SU-DHL-6 (cell line): ENCODE data around the gene SH3BP2.

Source experiments
- H2AFZ ChIP-seq: fragments of 200-600 bp; sonication (generic); 2 replicates; pipeline ENCODE4 v1.6.1; 2014; ENCODE audit warnings: low read depth, mild to moderate bottlenecking, moderate library complexity, mixed read lengths, antibody characterized with exemption, low read length; ENCODE audit not compliant: severe bottlenecking
- H3F3A ChIP-seq: fragments of 200-600 bp; shearing (Covaris generic); 2 replicates; pipeline ENCODE4 v1.6.0; 2016; ENCODE audit warnings: antibody characterized with exemption, mild to moderate bottlenecking; ENCODE audit not compliant: insufficient read depth
- H3K27ac ChIP-seq: fragments of 200-600 bp; sonication (generic); 2 replicates; pipeline ENCODE4 v1.5.1; 2016; ENCODE audit warnings: low read depth, mild to moderate bottlenecking, low read length, moderate library complexity, mixed read lengths
- H3K27me3 ChIP-seq: fragments of 200-600 bp; sonication (generic), shearing (Covaris generic); 2 replicates; pipeline ENCODE4 v1.6.0; 2014; ENCODE audit warnings: mild to moderate bottlenecking, low read length
- H3K36me3 ChIP-seq: fragments of 200-600 bp; sonication (generic); 2 replicates; pipeline ENCODE4 v1.6.1; 2014; ENCODE audit warnings: mild to moderate bottlenecking, low read length, mixed read lengths
- H3K4me2 ChIP-seq: fragments of 300-600, 200-600 bp; shearing (Covaris generic), sonication (generic); 2 replicates; pipeline ENCODE4 v1.6.0; 2014; ENCODE audit warnings: low read length, low read depth, mild to moderate bottlenecking; ENCODE audit not compliant: poor library complexity, severe bottlenecking
- H3K4me3 ChIP-seq: fragments of 200-600 bp; sonication (generic); 2 replicates; pipeline ENCODE4 v1.5.1; 2014; ENCODE audit warnings: antibody characterized with exemption, low read length, mild to moderate bottlenecking, mixed read lengths; ENCODE audit not compliant: insufficient read depth, poor library complexity, severe bottlenecking
- H3K79me2 ChIP-seq: fragments of 200-600 bp; sonication (generic); 2 replicates; pipeline ENCODE4 v1.6.1; 2014; ENCODE audit warnings: mild to moderate bottlenecking, low read length, moderate library complexity; ENCODE audit not compliant: insufficient read depth
- H3K9ac ChIP-seq: fragments of 200-600 bp; sonication (generic); 2 replicates; pipeline ENCODE4 v1.7.0; 2014; ENCODE audit warnings: mild to moderate bottlenecking, low read length
- H3K9me2 ChIP-seq: fragments of 200-600 bp; sonication (generic); replicated peaks from 2 replicates; pipeline ENCODE4 v1.6.1; 2014; ENCODE audit warnings: low read length; ENCODE audit not compliant: insufficient read depth
- H3K9me3 ChIP-seq: fragments of 200-600 bp; sonication (generic); 2 replicates; pipeline ENCODE4 v1.6.1; 2014; ENCODE audit warnings: low read length, mixed read lengths; ENCODE audit not compliant: insufficient read depth
- H4K20me1 ChIP-seq: fragments of 200-600 bp; sonication (generic); 2 replicates; pipeline ENCODE4 v1.6.1; 2014; ENCODE audit warnings: low read depth, mild to moderate bottlenecking, antibody characterized with exemption, low read length, moderate library complexity, mixed read lengths
- EZH2phosphoT487 ChIP-seq: fragments of 200-600 bp; sonication (generic), shearing (Covaris generic); conservative IDR thresholded peaks from 2 replicates; pipeline ENCODE4 v1.6.1; 2018; ENCODE audit warnings: mild to moderate bottlenecking, antibody characterized with exemption, low read length, moderate library complexity, mixed read lengths
- TF ChIP-seq, protein P1 (sequence below): fragments of 200-600 bp; sonication (generic); IDR thresholded peaks from one replicate; pipeline ENCODE4 v1.5.1; 2017; ENCODE audit warnings: antibody characterized with exemption, mild to moderate bottlenecking, low read length, moderate library complexity; ENCODE audit not compliant: insufficient read depth, poor library complexity, severe bottlenecking

Gene SH3BP2

DNA sequence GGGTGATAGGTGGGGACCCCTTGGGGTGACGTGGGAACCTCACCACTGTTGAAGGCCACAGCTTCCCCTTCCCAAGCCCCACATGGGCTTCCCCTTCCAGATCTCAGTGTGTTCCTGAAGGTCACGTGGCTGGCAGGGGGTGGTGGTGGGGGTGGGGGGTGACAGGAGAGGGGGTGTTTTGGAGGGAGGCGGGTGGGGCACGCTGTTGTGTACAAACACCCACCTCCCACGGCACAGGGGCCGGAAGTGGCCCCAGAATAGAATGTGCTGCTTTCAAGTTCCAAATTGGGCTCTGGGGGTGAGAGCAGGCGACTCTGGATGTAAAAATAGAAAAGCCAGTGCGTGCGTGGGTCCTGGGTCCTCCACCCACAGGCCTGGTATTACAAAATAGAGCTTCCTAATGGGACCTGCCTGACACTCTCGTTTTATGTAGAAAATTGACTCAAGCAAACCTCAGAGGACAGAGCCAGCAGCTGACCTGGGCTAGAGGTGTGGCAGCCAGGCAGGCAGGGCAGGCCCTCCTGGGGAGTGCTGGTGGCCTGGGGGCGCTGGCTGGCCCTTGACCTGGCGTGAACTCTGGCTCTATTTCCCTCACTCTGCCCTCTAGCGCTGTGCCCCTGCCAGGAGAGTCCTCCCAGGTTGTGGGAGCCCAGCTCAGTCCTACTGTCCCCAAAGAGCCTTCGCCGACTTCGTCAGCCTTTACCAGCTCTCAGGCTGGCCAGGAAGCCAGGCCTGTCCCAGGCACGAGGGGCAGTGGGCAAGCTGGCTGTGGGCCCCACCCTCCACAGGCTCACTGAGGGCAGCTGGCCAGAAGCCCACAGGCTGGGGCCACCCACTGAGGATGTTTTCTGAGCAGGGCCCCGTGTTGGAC is 5.4 kb upstream of the SH3BP2 start:
- no peaks in the 10 kb centered on the region for H3K36me3 ChIP-seq
- H2AFZ ChIP-seq: no peak overlapping the region
- no peaks in the 10 kb centered on the region for H3K27me3 ChIP-seq
- no peak for TF ChIP-seq EZH2phosphoT487
- TF ChIP-seq, protein P1, sequence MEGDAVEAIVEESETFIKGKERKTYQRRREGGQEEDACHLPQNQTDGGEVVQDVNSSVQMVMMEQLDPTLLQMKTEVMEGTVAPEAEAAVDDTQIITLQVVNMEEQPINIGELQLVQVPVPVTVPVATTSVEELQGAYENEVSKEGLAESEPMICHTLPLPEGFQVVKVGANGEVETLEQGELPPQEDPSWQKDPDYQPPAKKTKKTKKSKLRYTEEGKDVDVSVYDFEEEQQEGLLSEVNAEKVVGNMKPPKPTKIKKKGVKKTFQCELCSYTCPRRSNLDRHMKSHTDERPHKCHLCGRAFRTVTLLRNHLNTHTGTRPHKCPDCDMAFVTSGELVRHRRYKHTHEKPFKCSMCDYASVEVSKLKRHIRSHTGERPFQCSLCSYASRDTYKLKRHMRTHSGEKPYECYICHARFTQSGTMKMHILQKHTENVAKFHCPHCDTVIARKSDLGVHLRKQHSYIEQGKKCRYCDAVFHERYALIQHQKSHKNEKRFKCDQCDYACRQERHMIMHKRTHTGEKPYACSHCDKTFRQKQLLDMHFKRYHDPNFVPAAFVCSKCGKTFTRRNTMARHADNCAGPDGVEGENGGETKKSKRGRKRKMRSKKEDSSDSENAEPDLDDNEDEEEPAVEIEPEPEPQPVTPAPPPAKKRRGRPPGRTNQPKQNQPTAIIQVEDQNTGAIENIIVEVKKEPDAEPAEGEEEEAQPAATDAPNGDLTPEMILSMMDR: no peak
- H3K4me2 ChIP-seq: peak overlapping the region; percentile 16
- peaks cover 5% of the 10 kb centered on the region; the same call in 1 of the 2 replicates for H3F3A ChIP-seq
- no peak overlapping the region for H3K4me3 ChIP-seq
- H4K20me1 ChIP-seq: no peaks in the 10 kb centered on the region
- no peaks in the 10 kb centered on the region for H3K9me3 ChIP-seq
- no peaks in the 10 kb centered on the region for H3K79me2 ChIP-seq
- no peaks in the 10 kb centered on the region for H3K9me2 ChIP-seq
- peak overlapping the region; percentile 9; the same call in 1 of the 2 replicates for H3K9ac ChIP-seq
- peak overlapping the region; percentile 37; the same call in 1 of the 2 replicates for H3K27ac ChIP-seq

- H3F3A ChIP-seq: peaks cover 5% of the 10 kb centered on the region; the same call in 1 of the 2 replicates
- H3K4me3 ChIP-seq: no peak overlapping the region
- no peaks in the 10 kb centered on the region for H3K36me3 ChIP-seq
- H3K9me2 ChIP-seq: no peaks in the 10 kb centered on the region
- H3K9me3 ChIP-seq: no peaks in the 10 kb centered on the region
- no peak overlapping the region for H3K4me2 ChIP-seq
- H3K27ac ChIP-seq: no peak overlapping the region
- H4K20me1 ChIP-seq: no peaks in the 10 kb centered on the region
- no peak overlapping the region for H2AFZ ChIP-seq
- H3K79me2 ChIP-seq: no peaks in the 10 kb centered on the region
- no peaks in the 10 kb centered on the region for H3K27me3 ChIP-seq
- TF ChIP-seq EZH2phosphoT487: no peak
- TF ChIP-seq, protein P1: no peak
- no peak overlapping the region; the same call in 1 of the 2 replicates for H3K9ac ChIP-seq
Measured at GRCh38 chr4:2788101-2788500, 4.8 kb upstream of the SH3BP2 start.

DNA sequence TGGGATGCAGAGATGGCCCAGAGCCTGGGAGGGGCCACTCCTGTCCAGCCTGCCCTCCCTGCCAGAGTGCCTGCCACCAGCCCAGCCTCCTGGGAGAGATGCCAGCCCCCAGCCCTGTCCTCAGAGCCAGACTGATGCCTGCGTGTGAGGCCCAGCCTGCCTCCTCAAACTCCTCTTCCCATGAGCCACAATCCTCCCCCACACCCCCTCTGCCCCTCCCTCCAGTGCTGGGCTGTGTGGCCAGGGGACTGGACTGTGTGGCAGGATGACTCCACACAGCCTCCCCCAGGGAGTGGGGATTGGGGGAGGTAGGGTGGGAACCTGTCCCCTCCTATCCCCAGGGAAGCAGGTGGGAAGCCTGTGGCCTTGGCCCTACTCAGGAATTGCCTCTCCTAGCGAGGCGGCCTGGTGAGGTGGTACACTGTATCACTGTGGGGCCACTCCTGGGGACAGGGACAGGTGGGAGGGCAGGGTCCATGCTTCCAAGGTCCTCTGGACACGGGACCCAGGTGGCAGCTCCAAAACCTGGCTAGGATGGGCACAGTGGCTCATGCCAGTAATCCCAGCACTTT is 4.3 kb upstream of the SH3BP2 start:
- H3K27ac ChIP-seq: no peak overlapping the region
- no peak overlapping the region for H3K4me3 ChIP-seq
- H3F3A ChIP-seq: peaks cover 5% of the 10 kb centered on the region; the same call in 1 of the 2 replicates
- no peaks in the 10 kb centered on the region for H4K20me1 ChIP-seq
- no peak overlapping the region for H3K9ac ChIP-seq
- H3K9me2 ChIP-seq: no peaks in the 10 kb centered on the region
- H3K27me3 ChIP-seq: no peaks in the 10 kb centered on the region
- TF ChIP-seq EZH2phosphoT487: no peak
- no peak overlapping the region for H3K4me2 ChIP-seq
- no peak overlapping the region for H2AFZ ChIP-seq
- no peaks in the 10 kb centered on the region for H3K9me3 ChIP-seq
- no peaks in the 10 kb centered on the region for H3K36me3 ChIP-seq
- no peaks in the 10 kb centered on the region for H3K79me2 ChIP-seq
